ENCODE data around the gene C16orf92. TPM values are rescaled to one million over a fixed set of nuclear protein-coding genes. Genes with fewer than 3 reads are reported as not detected.

The C16orf92 gene
- total RNA-seq, 4 donors from 2014 or later, result not detected

- H3K4me1 ChIP-seq, result no peaks in the 10 kb centered on the region
- H3K36me3 ChIP-seq, result peaks cover 96 to 99% of the 10 kb centered on the region in 2 donors
- intact Hi-C loops (cut with DNase I), result no loop called here
- no peaks in the 10 kb centered on the region for H3K9me3 ChIP-seq
- H3K27ac ChIP-seq, result no peak overlapping the region
- no peak for DNase-seq
- H3K4me3 ChIP-seq (replicated peaks in 1 of 3), result no peak overlapping the region
- TF ChIP-seq CTCF (IDR thresholded peaks at IDR 0.05), result no peak
- no peak for TF ChIP-seq POLR2A (IDR thresholded peaks at IDR 0.05)
- 88 to 93% methylated on average over 21 to 24 of the region's 24 CpGs for WGBS, 2 donors
- no peaks in the 10 kb centered on the region for H3K27me3 ChIP-seq
These were observed 40.2 kb upstream of the C16orf92 start for GRCh38 chr16:29982560-29983419.

DNA sequence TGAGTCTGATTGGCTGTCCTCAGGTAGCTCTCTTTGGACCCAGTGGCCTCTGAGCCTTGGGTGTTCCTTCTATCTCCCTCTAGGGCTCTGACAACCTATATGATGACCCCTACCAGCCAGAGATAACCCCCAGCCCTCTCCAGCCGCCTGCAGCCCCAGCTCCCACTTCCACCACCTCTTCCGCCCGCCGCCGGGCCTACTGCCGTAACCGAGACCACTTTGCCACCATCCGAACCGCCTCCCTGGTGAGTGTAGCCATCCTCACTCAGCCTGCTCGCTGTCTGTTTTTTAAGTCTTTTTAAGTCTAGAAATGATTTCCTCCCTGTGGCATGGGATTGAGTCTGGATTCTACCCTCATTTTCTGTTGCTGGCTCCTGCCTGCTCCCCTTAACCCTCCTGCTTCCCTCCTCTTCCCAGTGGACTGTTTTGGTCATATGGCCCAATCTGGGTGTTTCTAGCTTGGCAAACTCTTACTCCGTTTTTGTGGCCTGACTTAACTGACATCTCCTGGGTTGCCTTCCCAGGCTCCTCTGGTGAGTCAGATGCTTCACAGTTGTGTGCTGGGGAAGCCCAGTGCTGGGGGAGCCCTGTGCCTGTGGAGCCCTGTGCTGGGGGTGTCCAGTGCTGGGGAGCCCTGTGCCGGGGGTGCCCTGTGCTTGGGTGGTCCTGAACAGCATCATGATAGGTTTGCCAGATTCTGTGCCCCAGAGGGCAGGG, 39.4 kb upstream of the C16orf92 start:
- Histone ChIP-seq H3K9me3 (no peaks in the 10 kb centered on the region), H3K27me3 (no peaks in the 10 kb centered on the region), H3K4me1 (no peaks in the 10 kb centered on the region), H3K4me3 (replicated peaks in 1 of 3) (no peak overlapping the region), H3K27ac (no peak overlapping the region), H3K36me3 (peaks cover 96 to 99% of the 10 kb centered on the region in 2 donors)
- no peak for DNase-seq
- intact Hi-C loops (cut with DNase I), result no loop called here
- TF ChIP-seq POLR2A (IDR thresholded peaks at IDR 0.05) (no peak), CTCF (IDR thresholded peaks at IDR 0.05) (no peak)
- 80 to 88% methylated on average over 12 of the region's 12 CpGs for WGBS, 2 donors

DNA sequence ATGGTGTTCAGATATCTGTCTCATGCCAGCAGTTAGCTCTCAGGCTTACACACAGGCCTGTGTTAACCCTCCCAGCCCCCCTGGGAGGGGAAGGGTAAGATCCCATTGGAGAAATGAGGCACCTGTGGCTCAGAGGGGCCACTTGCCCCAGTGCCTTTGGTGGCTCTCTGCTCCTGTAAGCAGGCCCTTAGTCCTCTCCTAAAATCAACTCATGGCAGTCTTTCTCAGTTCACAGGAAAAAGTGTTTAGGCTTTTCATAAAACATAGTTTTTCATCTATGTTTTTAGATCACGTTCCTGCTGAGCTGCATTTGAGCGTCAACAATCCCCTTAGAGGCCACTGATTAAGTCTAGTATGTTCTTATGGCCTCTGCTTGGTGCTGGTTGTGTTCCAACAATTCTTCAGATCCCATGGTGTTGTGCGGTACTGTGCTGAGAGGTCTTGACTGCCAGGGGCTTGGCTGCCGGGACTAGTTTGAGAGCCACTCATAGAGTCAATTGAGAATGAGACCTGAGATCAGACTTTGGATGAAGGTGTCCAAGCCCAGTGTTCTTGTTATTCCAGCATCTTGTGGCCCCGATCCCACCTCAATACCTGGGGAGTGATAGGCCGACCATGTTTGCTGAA, 38.7 kb upstream of the C16orf92 start:
- H3K27ac ChIP-seq, result no peak overlapping the region
- 44 to 56% methylated on average over 6 of the region's 6 CpGs for WGBS, 2 donors
- H3K4me1 ChIP-seq, result no peaks in the 10 kb centered on the region
- peak; percentile 38 to 59 for DNase-seq
- no peak overlapping the region for H3K4me3 ChIP-seq (replicated peaks in 1 of 3)
- intact Hi-C loops (cut with DNase I), result no loop called here
- H3K36me3 ChIP-seq, result peaks cover 91 to 94% of the 10 kb centered on the region in 2 donors
- H3K9me3 ChIP-seq, result no peaks in the 10 kb centered on the region
- H3K27me3 ChIP-seq, result no peaks in the 10 kb centered on the region
- TF ChIP-seq CTCF (IDR thresholded peaks at IDR 0.05) (no peak), POLR2A (IDR thresholded peaks at IDR 0.05) (no peak)

DNA sequence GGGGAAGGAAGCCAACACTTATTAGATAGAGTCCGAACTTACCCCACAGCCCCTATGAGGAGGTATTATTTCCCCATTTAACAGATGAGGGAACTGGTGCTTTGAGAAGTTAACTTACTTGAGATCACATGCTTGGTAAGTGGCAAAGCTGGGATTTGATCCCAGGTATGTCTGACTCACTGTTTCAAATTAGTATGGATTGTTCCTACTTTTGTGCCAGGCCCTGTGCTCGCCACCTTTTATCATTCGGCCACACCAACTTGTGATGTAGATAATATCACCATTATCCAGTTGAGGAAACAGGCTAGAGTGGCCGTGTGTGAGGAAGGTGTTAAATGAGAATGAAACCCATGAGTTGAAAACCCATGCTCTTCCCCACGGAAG, 38.2 kb upstream of the C16orf92 start:
- H3K4me3 ChIP-seq (replicated peaks in 1 of 3), result no peak overlapping the region
- no peak for DNase-seq
- no peaks in the 10 kb centered on the region for H3K9me3 ChIP-seq
- intact Hi-C loops (cut with DNase I), result no loop called here
- H3K27ac ChIP-seq, result no peak overlapping the region
- no peaks in the 10 kb centered on the region for H3K27me3 ChIP-seq
- H3K36me3 ChIP-seq, result peaks cover 88 to 89% of the 10 kb centered on the region in 2 donors
- 93 to 94% methylated on average over 5 of the region's 5 CpGs for WGBS, 2 donors
- no peaks in the 10 kb centered on the region for H3K4me1 ChIP-seq
- TF ChIP-seq POLR2A (IDR thresholded peaks at IDR 0.05), result no peak
- TF ChIP-seq CTCF (IDR thresholded peaks at IDR 0.05), result no peak
